Natural killer cell (primary cell): Measurements from ENCODE around the gene EBF3. TPM values are rescaled to one million over a fixed set of nuclear protein-coding genes. Genes with fewer than 3 reads are reported as not detected.

Experiments
- ATAC-seq, 3 donors: fragments of 150-1000 bp in 2 of 3; fragments of 200-7000 bp in 1 of 3; cut with Tn5 transposase; 1 replicate in 1 of 3; 2 replicates in 2 of 3; pipeline ENCODE4 v1.10.0; 2021; ENCODE audit warnings: mild to moderate bottlenecking in 2 of 3, moderate library complexity in 2 of 3
- DNase-seq, 2 donors: peaks; one replicate each; pipeline versions ENCODE4 v3.0.0 to v3.0.0-alpha.2; 2013 to 2021; ENCODE audit warnings: mixed read lengths in 1 of 2
- H3K27ac ChIP-seq: one replicate; pipeline ENCODE4 v1.5.1; 2013; ENCODE audit warnings: mild to moderate bottlenecking, low read length
- H3K27me3 ChIP-seq: one replicate; pipeline ENCODE4 v1.6.1; 2013; ENCODE audit warnings: low read length; ENCODE audit not compliant: control insufficient read depth, insufficient read depth
- H3K36me3 ChIP-seq: one replicate; pipeline ENCODE4 v1.6.1; 2013; ENCODE audit warnings: low read length; ENCODE audit not compliant: control insufficient read depth, insufficient read depth
- H3K4me1 ChIP-seq: one replicate; pipeline ENCODE4 v1.6.1; 2013; ENCODE audit warnings: low read length; ENCODE audit not compliant: control insufficient read depth, insufficient read depth
- H3K4me3 ChIP-seq: one replicate; pipeline ENCODE4 v1.5.1; 2013; ENCODE audit warnings: low read length
- H3K9me3 ChIP-seq: one replicate; pipeline ENCODE4 v1.6.1; 2013; ENCODE audit warnings: low read length; ENCODE audit not compliant: control insufficient read depth, insufficient read depth
- H3K27ac Mint-ChIP-seq, 2 donors: one replicate each; pipeline ENCODE4 v1.8.0; 2022; ENCODE audit warnings: mild to moderate bottlenecking in 2 of 2, mixed read lengths in 2 of 2, moderate library complexity in 1 of 2
- H3K27me3 Mint-ChIP-seq, 2 donors: one replicate each; pipeline ENCODE4 v1.8.0; 2022; ENCODE audit warnings: low read depth in 2 of 2, mixed read lengths in 2 of 2
- H3K36me3 Mint-ChIP-seq: one replicate; pipeline ENCODE4 v1.8.0; 2022; ENCODE audit warnings: mixed read lengths
- H3K4me1 Mint-ChIP-seq, 2 donors: one replicate each; pipeline ENCODE4 v1.8.0; 2022; ENCODE audit warnings: mixed read lengths in 2 of 2
- H3K4me3 Mint-ChIP-seq: one replicate; pipeline ENCODE4 v1.8.0; 2022; ENCODE audit warnings: mild to moderate bottlenecking, moderate library complexity, mixed read lengths
- H3K9me3 Mint-ChIP-seq, 2 donors: one replicate each; pipeline ENCODE4 v1.8.0; 2022; ENCODE audit warnings: mixed read lengths in 2 of 2
- CTCF ChIP-seq: fragments of 200-600 bp; IDR thresholded peaks from one replicate; pipeline ENCODE4 v1.8.0; 2022; ENCODE audit warnings: antibody characterized with exemption
- WGBS: methylation state at CpG from one replicate; pipeline ENCODE4 v1.1.7; 2013; ENCODE audit warnings: missing lambda C conversion rate; ENCODE audit not compliant: insufficient coverage; 5-methylcytosine and 5-hydroxymethylcytosine counted together
- intact Hi-C: fragments of 100-400 bp; cut with micrococcal nuclease; formaldehyde crosslinking; loops from one replicate; pipeline ENCODE4 v1.14.2; 2022
- total RNA-seq, 4 donors: library from RNA; stranded (reverse); fragments of 120-200 nt in 1 of 4; gene quantifications; one replicate each; pipeline versions ENCODE4 v1.2.3 to v1.2.4, GENCODE V29; 2013 to 2022

Gene EBF3
- total RNA-seq, 3 donors from 2014 or later (not counting 1 experiment from before 2014, with no cell fraction given) = not detected

GRCh38 chr10:129840196-129840590 lies 123.9 kb downstream of the EBF3 start:
- Histone ChIP-seq H3K4me1 (no peaks in the 10 kb centered on the region), H3K27ac (no peak overlapping the region), H3K27me3 (no peaks in the 10 kb centered on the region), H3K9me3 (no peaks in the 10 kb centered on the region), H3K4me3 (no peak overlapping the region), H3K36me3 (no peaks in the 10 kb centered on the region)
- intact Hi-C loops = no loop called here
- no peaks in the 10 kb centered on the region for H3K36me3 Mint-ChIP-seq
- no peak overlapping the region for H3K4me3 Mint-ChIP-seq
- no peaks in the 10 kb centered on the region for H3K4me1 Mint-ChIP-seq
- no peaks in the 10 kb centered on the region for H3K27me3 Mint-ChIP-seq
- H3K27ac Mint-ChIP-seq = no peak overlapping the region
- WGBS = 95% methylated on average over 29 of the region's 29 CpGs
- no peak for ATAC-seq
- no peak for TF ChIP-seq CTCF
- DNase-seq = no peak
- H3K9me3 Mint-ChIP-seq = no peaks in the 10 kb centered on the region

GRCh38 chr10:129839285-129840195 lies 124.5 kb downstream of the EBF3 start:
- Histone ChIP-seq H3K4me3 (no peak overlapping the region), H3K36me3 (no peaks in the 10 kb centered on the region), H3K27ac (no peak overlapping the region), H3K4me1 (no peaks in the 10 kb centered on the region), H3K9me3 (no peaks in the 10 kb centered on the region), H3K27me3 (no peaks in the 10 kb centered on the region)
- ATAC-seq (no peak), DNase-seq (no peak)
- no peaks in the 10 kb centered on the region for H3K27me3 Mint-ChIP-seq
- intact Hi-C loops = no loop called here
- no peak overlapping the region for H3K4me3 Mint-ChIP-seq
- TF ChIP-seq CTCF = no peak
- no peaks in the 10 kb centered on the region for H3K4me1 Mint-ChIP-seq
- H3K36me3 Mint-ChIP-seq = no peaks in the 10 kb centered on the region
- 94% methylated on average over 25 of the region's 27 CpGs for WGBS
- no peaks in the 10 kb centered on the region for H3K9me3 Mint-ChIP-seq
- H3K27ac Mint-ChIP-seq = no peak overlapping the region

GRCh38 chr10:129838794-129839193 lies 125.3 kb downstream of the EBF3 start:
- H3K9me3 Mint-ChIP-seq = no peaks in the 10 kb centered on the region
- H3K27ac Mint-ChIP-seq = no peak overlapping the region
- intact Hi-C loops = no loop called here
- ATAC-seq (no peak), DNase-seq (no peak)
- Histone ChIP-seq H3K27ac (no peak overlapping the region), H3K4me1 (no peaks in the 10 kb centered on the region), H3K36me3 (no peaks in the 10 kb centered on the region), H3K27me3 (no peaks in the 10 kb centered on the region), H3K9me3 (no peaks in the 10 kb centered on the region), H3K4me3 (no peak overlapping the region)
- no peak for TF ChIP-seq CTCF
- WGBS = 98% methylated on average over 26 of the region's 26 CpGs
- no peaks in the 10 kb centered on the region for H3K4me1 Mint-ChIP-seq
- H3K4me3 Mint-ChIP-seq = no peak overlapping the region
- no peaks in the 10 kb centered on the region for H3K27me3 Mint-ChIP-seq
- no peaks in the 10 kb centered on the region for H3K36me3 Mint-ChIP-seq
